ENCODE results near the gene SPATA33.
A peak's percentile ranks its signal among the peaks of the same experiment; 100 is the strongest.
"Not testable (repeated sequence)": the region's sequence is repeated elsewhere in the genome, so short reads cannot be mapped to it uniquely, and the experiment has no call there.

Gene SPATA33

GRCh38 chr16:89629827-89630610 lies 27.6 kb upstream of the SPATA33 start:
- peak; percentile 27 for DNase-seq

- no peak for DNase-seq
Observed at GRCh38 chr16:89633064-89633631, 24.5 kb upstream of the SPATA33 start.

- DNase-seq = not testable (repeated sequence)
Observed at GRCh38 chr16:89634463-89635385, 22.9 kb upstream of the SPATA33 start.

- DNase-seq = no peak
Observed at GRCh38 chr16:89636663-89637062, 21.0 kb upstream of the SPATA33 start.

- DNase-seq = no peak
Observed at GRCh38 chr16:89637379-89637778, 20.3 kb upstream of the SPATA33 start.

GRCh38 chr16:89638455-89638854 lies 19.2 kb upstream of the SPATA33 start:
- DNase-seq = peak; percentile 25

DNA sequence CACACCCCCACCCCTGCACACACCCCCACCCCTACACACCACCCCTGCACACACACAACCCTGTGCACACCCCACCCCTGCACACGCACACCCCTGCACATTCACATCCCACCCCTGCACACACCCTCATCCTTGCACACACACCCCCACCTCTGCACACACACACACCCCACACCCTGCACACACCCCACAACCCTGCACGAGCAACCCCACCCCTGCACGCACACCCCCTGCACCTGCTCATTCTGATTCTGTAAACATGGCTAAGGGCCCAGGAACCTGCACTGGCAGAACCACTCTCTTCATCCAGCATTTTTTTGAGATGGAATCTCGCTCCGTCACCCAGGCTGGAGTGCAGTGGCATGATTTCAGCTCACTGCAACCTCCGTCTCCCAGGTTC lies 18.3 kb upstream of the SPATA33 start:
- no peak for DNase-seq

DNA sequence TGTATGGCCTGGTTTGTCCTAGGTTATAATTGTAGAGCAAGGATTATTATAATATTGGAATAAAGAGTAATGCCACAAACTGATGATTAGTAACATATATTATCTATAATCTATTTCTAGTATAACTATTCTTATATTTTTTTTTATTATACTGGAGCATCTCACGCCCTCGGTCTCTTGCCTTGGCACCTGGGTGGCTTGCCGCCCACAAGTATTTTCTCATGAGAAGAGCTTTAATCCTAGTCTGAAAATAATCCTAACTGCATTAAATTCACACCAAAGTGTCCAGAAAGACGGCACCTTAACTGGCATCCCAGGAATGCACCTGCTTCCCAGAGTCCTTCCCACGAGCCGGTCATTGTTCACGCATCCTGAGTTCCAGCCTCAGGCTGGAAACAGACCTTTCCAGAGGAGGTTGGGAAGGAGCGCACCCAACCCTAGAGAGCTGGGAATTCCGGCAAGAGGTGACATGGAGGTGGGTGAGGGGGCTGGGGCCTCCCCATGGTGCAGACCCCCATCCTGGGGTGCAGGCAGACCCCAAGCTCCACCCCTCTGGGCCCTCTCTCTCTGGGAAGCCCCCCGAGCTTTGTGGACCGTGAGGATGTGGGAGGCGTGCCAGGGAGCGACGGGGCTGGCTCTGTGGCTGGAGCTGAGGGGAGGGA lies 16.0 kb upstream of the SPATA33 start:
- DNase-seq = peak; percentile 16

- no peak for DNase-seq
Observed at GRCh38 chr16:89642574-89642973, 15.1 kb upstream of the SPATA33 start.

GRCh38 chr16:89643769-89644300 lies 13.8 kb upstream of the SPATA33 start:
- DNase-seq = no peak

GRCh38 chr16:89645122-89645521 lies 12.5 kb upstream of the SPATA33 start:
- no peak for DNase-seq

GRCh38 chr16:89646270-89646669 lies 11.4 kb upstream of the SPATA33 start:
- no peak for DNase-seq

DNA sequence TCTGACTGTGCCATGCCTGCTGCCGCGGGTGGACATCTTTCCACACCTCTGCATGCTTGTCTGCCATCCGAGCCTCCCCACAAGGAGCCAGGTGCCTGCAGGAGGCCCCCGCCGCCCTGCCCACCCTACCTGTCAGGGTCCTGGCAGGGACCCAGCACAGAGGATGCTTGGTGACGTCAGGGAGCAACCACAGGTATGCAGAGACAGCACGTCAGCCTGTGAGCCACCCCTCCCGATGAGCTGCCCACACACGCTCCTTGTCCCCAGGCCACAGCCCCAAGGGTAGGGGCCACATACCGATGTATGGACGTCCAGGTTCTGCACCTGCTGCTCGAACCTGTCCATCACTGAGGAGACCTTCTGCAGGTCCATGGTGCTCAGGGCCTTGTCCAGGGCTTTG lies 10.7 kb upstream of the SPATA33 start:
- DNase-seq = no peak

DNA sequence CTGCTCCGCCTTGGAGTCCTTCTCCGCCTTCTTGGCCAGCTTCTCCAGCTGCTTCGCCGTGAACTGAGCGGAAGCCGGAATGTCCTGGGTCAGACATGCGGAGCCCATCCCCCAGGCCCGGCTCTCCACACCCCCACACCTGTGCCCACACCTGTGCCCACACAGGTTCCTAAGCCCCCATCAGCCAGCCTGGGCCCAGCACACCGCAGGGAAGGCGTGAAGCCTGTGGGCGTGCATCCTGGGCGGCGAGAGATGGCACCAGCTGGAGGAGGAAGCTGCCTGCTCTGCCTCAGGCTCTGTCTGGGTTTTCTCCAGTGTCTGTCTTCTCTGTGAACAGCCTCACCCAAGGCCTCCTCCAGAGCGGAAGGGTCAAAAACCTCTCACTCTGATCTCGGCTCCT lies 6.1 kb upstream of the SPATA33 start:
- DNase-seq = no peak

DNA sequence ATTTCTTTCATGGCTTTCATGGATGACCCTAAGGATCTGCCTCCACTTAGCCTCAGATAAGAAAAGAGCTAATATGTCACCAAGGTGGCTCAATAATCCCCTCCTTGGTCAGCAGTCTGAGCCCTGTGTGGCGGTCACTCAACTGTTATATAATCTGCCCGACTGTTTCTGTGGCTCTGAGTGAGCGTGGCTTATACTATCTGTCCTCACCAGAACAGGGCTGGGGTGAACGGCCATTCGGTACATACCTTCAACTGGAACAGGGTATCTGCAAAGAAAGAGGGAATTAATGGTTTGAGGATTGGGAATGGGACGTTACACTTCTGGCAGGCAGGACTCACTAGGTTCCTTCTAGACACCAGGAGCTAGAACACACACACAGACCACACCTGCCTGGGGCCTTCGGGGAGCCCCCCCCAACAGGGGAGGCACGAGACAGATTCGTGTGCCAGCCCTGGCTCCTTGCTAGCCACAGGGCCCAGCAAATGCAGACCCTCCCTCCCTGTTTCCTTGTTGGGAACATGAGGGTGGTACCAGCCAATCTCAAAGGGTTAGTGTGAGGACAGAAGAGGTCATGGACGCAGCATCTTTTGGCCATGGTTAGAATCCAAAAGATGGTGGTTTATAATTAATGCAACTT lies 3.9 kb upstream of the SPATA33 start:
- DNase-seq = no peak

DNA sequence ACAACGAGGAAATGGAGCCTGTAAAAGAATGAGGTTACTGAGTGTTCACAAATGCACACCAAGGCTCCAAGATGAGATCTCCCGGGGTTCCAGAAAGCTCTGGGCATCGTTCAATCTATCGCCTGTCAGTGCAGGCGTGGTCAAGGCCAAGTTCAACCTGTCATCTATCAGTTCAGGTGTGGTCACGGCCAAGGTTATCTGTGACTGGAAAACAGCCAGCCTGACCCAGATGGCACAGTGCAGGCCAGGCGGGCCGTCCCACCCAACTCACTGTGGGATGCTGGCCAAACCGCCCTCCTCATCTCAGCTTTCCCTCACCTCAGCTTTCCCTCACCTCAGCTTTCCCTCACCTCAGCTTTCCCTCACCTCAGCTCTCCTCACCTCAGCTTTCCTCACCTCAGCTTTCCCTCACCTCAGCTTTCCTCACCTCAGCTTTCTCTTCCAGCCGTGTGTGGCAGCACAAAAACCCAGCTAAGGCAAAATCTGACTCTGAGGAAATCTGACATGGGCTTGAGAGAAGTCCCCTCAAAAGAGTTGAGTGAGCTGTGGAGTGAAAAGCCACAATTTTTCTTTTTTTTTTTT lies 2.5 kb upstream of the SPATA33 start:
- DNase-seq = no peak

GRCh38 chr16:89656435-89657121 lies 1.1 kb upstream of the SPATA33 start:
- DNase-seq = no peak

DNA sequence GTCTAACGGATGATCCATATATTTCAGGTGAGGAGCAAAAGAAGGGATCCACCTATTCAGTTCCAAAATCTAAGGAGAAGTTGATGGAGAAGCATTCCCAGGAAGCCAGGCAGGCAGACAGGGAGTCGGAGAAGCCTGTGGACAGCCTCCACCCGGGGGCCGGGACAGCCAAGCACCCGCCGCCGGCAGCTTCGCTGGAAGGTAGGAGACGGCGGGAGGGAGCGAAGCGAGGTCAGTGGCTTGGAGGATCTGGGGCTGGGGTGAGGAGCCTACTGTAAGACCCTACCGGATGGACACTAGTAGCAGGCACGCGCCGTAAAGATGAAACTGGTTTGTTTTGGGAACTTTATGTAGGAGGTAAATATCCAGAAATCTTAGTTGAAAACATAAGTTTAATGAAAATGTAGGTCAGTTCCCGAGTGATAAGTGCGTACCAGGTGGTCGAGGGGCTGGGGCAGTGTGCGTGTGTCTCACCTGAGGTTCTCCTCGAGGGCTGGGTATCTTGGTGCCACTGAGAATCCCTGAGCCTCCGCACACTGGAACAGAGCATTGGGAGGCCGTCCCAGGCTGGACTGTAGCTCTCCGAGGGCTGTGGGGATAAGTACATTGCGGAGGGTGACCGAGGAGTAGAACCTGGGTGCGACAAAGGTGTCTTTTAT lies 714 bp downstream of the SPATA33 start:
- DNase-seq = peak; percentile 60

DNA sequence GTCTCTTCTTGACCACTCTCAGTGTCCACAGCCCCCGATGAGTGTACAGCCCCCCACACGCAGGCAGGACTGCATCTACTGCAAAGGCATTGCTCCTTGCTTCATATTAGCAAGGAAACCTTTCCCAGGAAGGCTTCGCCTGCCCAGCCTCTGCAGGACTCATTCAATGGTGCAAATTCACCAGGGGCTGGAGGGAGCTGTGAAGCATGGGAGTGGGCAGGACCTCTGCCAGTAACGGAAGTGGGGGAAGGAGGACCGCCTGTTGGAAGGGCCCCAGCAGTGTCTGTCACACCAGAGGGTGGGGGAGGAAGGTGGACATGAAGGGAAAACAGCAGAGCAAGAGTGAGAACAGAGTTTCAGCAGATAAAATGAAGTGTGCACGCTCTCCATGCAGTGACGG lies 2.5 kb downstream of the SPATA33 start:
- DNase-seq = no peak

- no peak for DNase-seq
Observed at GRCh38 chr16:89661215-89661614, 3.6 kb downstream of the SPATA33 start.

DNA sequence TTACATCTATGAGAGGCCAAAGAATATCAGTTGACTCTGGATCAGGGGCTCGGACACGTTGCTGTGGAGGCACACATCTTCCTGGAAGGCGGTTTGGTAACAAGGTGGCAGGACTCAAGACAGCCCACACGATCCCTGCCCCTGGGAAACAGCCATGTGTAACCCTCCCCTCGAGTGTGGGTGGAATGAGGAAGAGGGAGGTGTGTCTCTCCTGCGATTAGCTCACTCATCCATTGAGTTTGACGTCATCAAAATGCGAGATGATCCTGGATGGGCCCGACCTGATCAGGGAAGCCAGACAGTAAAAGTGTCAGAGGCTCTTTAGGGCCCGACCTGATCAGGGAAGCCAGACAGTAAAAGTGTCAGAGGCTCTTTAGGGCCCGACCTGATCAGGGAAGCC lies 6.6 kb downstream of the SPATA33 start:
- not testable (repeated sequence) for DNase-seq

Data from DMS53 (cell line).